ENCODE measurements around the gene TOMM20. TPM values are rescaled to one million over a fixed set of nuclear protein-coding genes. Genes with fewer than 3 reads are reported as not detected.

Gene TOMM20
- total RNA-seq, 1 experiment from 2014 or later = 197 TPM

DNA sequence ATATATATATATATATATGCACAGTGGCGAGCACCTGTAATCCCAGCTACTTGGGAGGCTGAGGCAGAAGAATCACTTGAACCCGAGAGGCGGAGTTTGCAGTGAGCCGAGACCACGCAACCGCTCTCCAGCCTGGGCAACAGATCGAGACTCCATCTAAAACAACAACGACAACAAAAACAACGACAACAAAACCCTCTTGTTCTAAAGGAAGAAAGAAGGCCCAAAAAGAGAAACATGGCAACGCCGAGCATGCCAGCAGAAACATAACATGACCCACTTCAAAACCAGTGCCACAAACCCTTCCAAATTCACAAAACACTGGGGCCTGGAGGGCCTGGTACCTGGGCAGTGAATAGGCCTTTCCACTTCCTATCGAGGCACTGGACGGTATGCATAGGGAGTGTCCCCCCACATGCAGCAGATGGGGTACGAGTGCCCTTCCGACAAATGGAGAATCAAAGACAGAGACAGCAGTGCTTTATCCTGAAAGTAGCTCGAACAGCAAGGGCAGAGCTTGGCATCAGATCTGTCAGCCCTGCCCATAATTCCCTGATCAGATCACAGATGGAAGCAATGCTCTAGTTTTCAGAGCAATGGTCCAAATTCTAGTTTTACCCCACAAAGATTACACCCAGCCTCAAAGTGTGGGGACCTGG lies 52.0 kb downstream of the TOMM20 start:
- H3K27me3 Mint-ChIP-seq (ENCODE audit: low read depth) = no peaks in the 10 kb centered on the region
- H3K27ac ChIP-seq (ENCODE audit: insufficient read length, low read depth, low read length) = no peak overlapping the region
- no CpG with 5 or more reads among the region's 16 CpGs for WGBS (ENCODE audit: extremely low coverage, insufficient read length, low lambda C conversion rate)

More for the DNA sequence above, 52.0 kb downstream of the TOMM20 start:
- Mint-ChIP-seq H3K36me3 (ENCODE audit: insufficient read depth in 1 of 3, low read depth in 3 of 3) (no peaks in the 10 kb centered on the region), H3K4me3 (no peak overlapping the region), H3K4me1 (peaks cover 6 to 9% of the 10 kb centered on the region in 2 experiments), H3K9me3 (no peaks in the 10 kb centered on the region), H3K27ac (no peak overlapping the region; a peak in 1 of 7 replicates)
- H3K9me3 ChIP-seq (ENCODE audit: control insufficient read depth, low read depth, low read length) = no peaks in the 10 kb centered on the region
- H3K27me3 ChIP-seq (ENCODE audit: insufficient read depth, low read length) = no peaks in the 10 kb centered on the region; the same call in 1 of the 2 replicates
- no peak overlapping the region for H3K18ac ChIP-seq (ENCODE audit: insufficient read length, low read depth, low read length)
- H4K91ac ChIP-seq (ENCODE audit: insufficient read length, low read depth, low read length) = no peak overlapping the region
- no peak overlapping the region for H3K14ac ChIP-seq (ENCODE audit: insufficient read depth, low read length)
- no peak overlapping the region for H3K4me2 ChIP-seq (ENCODE audit: insufficient read depth, insufficient read length, low read length)
- H3K4me1 ChIP-seq (ENCODE audit: insufficient read depth, low read length) = no peaks in the 10 kb centered on the region
- no peaks in the 10 kb centered on the region for H3K79me1 ChIP-seq (ENCODE audit: insufficient read depth, low read depth, low read length, poor library complexity, severe bottlenecking)
- H3K9ac ChIP-seq (ENCODE audit: extremely low read depth, insufficient read length, low read length) = no peak overlapping the region
- H3K23me2 ChIP-seq (ENCODE audit: insufficient read length, low read depth, low read length, poor library complexity, severe bottlenecking) = no peaks in the 10 kb centered on the region
- H3T11ph ChIP-seq (ENCODE audit: low read length) = no peak overlapping the region
- H2AK5ac ChIP-seq (ENCODE audit: insufficient read length, low read length) = no peak overlapping the region
- TF ChIP-seq, protein P1, sequence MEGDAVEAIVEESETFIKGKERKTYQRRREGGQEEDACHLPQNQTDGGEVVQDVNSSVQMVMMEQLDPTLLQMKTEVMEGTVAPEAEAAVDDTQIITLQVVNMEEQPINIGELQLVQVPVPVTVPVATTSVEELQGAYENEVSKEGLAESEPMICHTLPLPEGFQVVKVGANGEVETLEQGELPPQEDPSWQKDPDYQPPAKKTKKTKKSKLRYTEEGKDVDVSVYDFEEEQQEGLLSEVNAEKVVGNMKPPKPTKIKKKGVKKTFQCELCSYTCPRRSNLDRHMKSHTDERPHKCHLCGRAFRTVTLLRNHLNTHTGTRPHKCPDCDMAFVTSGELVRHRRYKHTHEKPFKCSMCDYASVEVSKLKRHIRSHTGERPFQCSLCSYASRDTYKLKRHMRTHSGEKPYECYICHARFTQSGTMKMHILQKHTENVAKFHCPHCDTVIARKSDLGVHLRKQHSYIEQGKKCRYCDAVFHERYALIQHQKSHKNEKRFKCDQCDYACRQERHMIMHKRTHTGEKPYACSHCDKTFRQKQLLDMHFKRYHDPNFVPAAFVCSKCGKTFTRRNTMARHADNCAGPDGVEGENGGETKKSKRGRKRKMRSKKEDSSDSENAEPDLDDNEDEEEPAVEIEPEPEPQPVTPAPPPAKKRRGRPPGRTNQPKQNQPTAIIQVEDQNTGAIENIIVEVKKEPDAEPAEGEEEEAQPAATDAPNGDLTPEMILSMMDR (conservative IDR thresholded peaks at IDR 0.05) = no peak
- H2BK15ac ChIP-seq (ENCODE audit: low read depth, low read length) = no peak overlapping the region
- H3K56ac ChIP-seq (ENCODE audit: insufficient read length, low read depth, low read length) = no peak overlapping the region
- no peaks in the 10 kb centered on the region for H3K79me2 ChIP-seq (ENCODE audit: insufficient read depth, low read length)
- no peak overlapping the region for H2BK5ac ChIP-seq (ENCODE audit: insufficient read length, low read length)
- H3K23ac ChIP-seq (ENCODE audit: insufficient read length, low read depth, low read length) = no peak overlapping the region
- no peak overlapping the region for H4K5ac ChIP-seq (ENCODE audit: insufficient read length, low read depth, low read length)
- no peak overlapping the region for H2AFZ ChIP-seq (ENCODE audit: low read length)
- H2BK120ac ChIP-seq (ENCODE audit: low read depth, low read length, poor library complexity, severe bottlenecking) = no peak overlapping the region
- no peak overlapping the region for H2BK20ac ChIP-seq (ENCODE audit: low read depth, low read length, poor library complexity, severe bottlenecking)
- H2BK12ac ChIP-seq (ENCODE audit: insufficient read length, low read depth, low read length) = no peak overlapping the region
- no peak for DNase-seq
- H4K20me1 ChIP-seq (ENCODE audit: control insufficient read depth, insufficient read depth, insufficient read length) = no peaks in the 10 kb centered on the region
- H3K4ac ChIP-seq (ENCODE audit: low read depth, low read length) = no peak overlapping the region
- no peak overlapping the region for H4K8ac ChIP-seq (replicated peaks; ENCODE audit: insufficient read length, low read depth, low read length)

All from H9 (cell line).